ENCODE results near the gene DSG2.

- TF ChIP-seq TAF1 (IDR thresholded peaks at IDR 0.05; ENCODE audit: low read depth, low read length) (no peak), POLR2A (IDR thresholded peaks at IDR 0.05; ENCODE audit: low read depth, low read length) (no peak), POLR2AphosphoS5 (IDR thresholded peaks at IDR 0.05; ENCODE audit: low read depth, low read length) (no peak), PAX5 (IDR thresholded peaks at IDR 0.05; ENCODE audit: insufficient read depth, low read length, severe bottlenecking) (no peak)
Measured at GRCh38 chr18:31493941-31494340, 4.0 kb upstream of the DSG2 start.

Data from GM12891 (cell line).